ENCODE data around the gene CNTFR.
"Not testable (repeated sequence)": the region's sequence is repeated elsewhere in the genome, so short reads cannot be mapped to it uniquely, and the experiment has no call there.

The CNTFR gene

GRCh38 chr9:34589636-34590380 lies at the start of gene CNTFR:
Gene CNTFR (minus strand): TSS chr9:34589724. CDS start chr9:34568981, 20,743 bp downstream.
- no peak for DNase-seq

GRCh38 chr9:34639322-34639721 lies 49.8 kb upstream of the CNTFR start:
- not testable (repeated sequence) for DNase-seq

GRCh38 chr9:34638138-34638445 lies 48.6 kb upstream of the CNTFR start:
- DNase-seq = no peak

GRCh38 chr9:34637356-34638137 lies 48.0 kb upstream of the CNTFR start, which contains the start of gene SIGMAR1:
Gene SIGMAR1 (minus strand): TSS chr9:34637787. CDS start chr9:34637697, 90 bp downstream.
- DNase-seq = peak; percentile 90 to 96

GRCh38 chr9:34636791-34637355 lies 47.3 kb upstream of the CNTFR start:
- DNase-seq = no peak

GRCh38 chr9:34635556-34635955 lies 46.0 kb upstream of the CNTFR start:
- DNase-seq = no peak

GRCh38 chr9:34634551-34635248 lies 45.2 kb upstream of the CNTFR start:
- no peak for DNase-seq

- peak; percentile 80 to 84 for DNase-seq
Measured at GRCh38 chr9:34633851-34634550, 44.5 kb upstream of the CNTFR start.

- no peak for DNase-seq
Measured at GRCh38 chr9:34633166-34633565, 43.6 kb upstream of the CNTFR start.

- no peak for DNase-seq
Measured at GRCh38 chr9:34630402-34631154, 41.1 kb upstream of the CNTFR start.

GRCh38 chr9:34629491-34629808 lies 39.9 kb upstream of the CNTFR start:
- no peak for DNase-seq

- DNase-seq = no peak
Measured at GRCh38 chr9:34628656-34629490, 39.3 kb upstream of the CNTFR start, which contains the start of gene ARID3C. Gene ARID3C (minus strand): TSS chr9:34629066. CDS start chr9:34628014, 1,052 bp downstream.

GRCh38 chr9:34627716-34628655 lies 38.5 kb upstream of the CNTFR start:
- DNase-seq = no peak

- DNase-seq = no peak
Measured at GRCh38 chr9:34625186-34625486, 35.6 kb upstream of the CNTFR start.

GRCh38 chr9:34624475-34625185 lies 35.1 kb upstream of the CNTFR start:
- DNase-seq = no peak

- DNase-seq = no peak
Measured at GRCh38 chr9:34623374-34624235, 34.1 kb upstream of the CNTFR start.

GRCh38 chr9:34620061-34620994 lies 30.8 kb upstream of the CNTFR start, which contains the start of gene DCTN3:
Gene DCTN3 (minus strand): TSS chr9:34620495. CDS start chr9:34620464, 31 bp downstream.
- peak; percentile 96 for DNase-seq
